Measurements from ENCODE around the gene TSPAN2. TPM values are rescaled to one million over a fixed set of nuclear protein-coding genes. Genes with fewer than 3 reads are reported as not detected.
"Not testable (repeated sequence)": the region's sequence is repeated elsewhere in the genome, so short reads cannot be mapped to it uniquely, and the experiment has no call there.

Gene TSPAN2
- total RNA-seq, 2 experiments from 2014 or later, result 2.5 to 2.7 TPM

DNA sequence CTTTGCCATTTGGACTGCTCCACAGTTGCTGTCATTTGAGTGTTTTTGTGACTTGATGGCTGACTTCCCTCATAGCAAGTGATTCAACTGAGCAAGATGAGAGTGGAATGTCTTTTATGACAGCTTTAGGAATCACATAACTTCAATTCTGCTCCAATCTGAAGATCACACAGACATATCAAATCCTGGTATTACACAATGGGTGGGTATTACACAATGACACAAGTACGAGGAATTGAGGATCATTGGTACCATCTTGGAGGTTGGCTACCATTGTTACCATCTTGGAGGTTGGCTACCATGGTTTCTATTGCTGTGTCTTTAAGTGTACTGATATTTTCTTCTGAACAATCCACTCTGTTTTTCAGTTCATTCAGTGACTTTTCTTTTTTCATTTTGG, 68.2 kb downstream of the TSPAN2 start:
- Mint-ChIP-seq H3K9me3 (no peaks in the 10 kb centered on the region), H3K36me3 (no peaks in the 10 kb centered on the region), H3K4me1 (ENCODE audit: low read depth) (no peaks in the 10 kb centered on the region), H3K27ac (no peak overlapping the region), H3K4me3 (no peak overlapping the region), H3K27me3 (peaks cover 12% of the 10 kb centered on the region)
- intact Hi-C loops (cut with micrococcal nuclease), result no loop called here
- no peak for DNase-seq
- ChIA-PET POLR2A (no interaction called here), CTCF (no interaction called here)

DNA sequence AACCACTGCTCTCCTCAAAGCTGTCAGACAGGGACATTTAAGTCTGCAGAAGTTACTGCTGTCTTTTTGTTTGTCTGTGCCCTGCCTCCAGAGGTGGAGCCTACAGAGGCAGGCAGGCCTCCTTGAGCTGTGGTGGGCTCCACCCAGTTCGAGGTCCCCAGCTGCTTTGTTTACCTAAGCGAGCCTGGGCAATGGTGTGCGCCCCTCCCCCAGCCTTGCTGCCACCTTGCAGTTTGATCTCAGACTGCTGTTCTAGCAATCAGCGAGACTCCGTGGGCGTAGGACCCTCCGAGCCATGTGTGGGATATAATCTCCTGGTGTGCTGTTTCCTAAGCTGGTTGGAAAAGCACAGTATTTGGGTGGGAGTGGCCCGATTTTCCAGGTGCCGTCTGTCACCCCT, 69.8 kb downstream of the TSPAN2 start:
- H3K36me3 Mint-ChIP-seq; H3K4me3 Mint-ChIP-seq; H3K9me3 Mint-ChIP-seq; intact Hi-C loops (cut with micrococcal nuclease); CTCF ChIA-PET; H3K4me1 Mint-ChIP-seq (ENCODE audit: low read depth); DNase-seq; POLR2A ChIA-PET; H3K27ac Mint-ChIP-seq: not testable (repeated sequence)
- peaks cover 12% of the 10 kb centered on the region for H3K27me3 Mint-ChIP-seq

DNA sequence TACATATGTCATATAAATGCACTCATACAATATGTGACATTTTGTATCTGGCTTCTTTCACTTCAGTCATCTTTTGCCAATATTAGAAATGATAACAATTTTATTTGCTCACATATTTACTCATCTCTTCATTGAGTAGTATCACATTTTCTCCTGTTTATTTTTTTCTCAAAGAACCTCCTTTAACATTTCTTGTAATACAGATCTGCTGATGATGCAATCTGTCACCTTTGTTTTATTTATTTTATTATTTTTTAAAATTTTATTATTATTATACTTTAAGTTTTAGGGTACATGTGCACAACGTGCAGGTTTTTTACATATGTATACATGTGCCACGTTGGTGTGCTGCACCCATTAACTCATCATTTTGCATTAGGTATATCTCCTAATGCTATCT, 75.5 kb downstream of the TSPAN2 start:
- no peak overlapping the region for H3K27ac Mint-ChIP-seq
- H3K9me3 Mint-ChIP-seq, result no peaks in the 10 kb centered on the region
- no peaks in the 10 kb centered on the region for H3K4me1 Mint-ChIP-seq (ENCODE audit: low read depth)
- no peaks in the 10 kb centered on the region for H3K27me3 Mint-ChIP-seq
- intact Hi-C loops (cut with micrococcal nuclease), result no loop called here
- ChIA-PET POLR2A (no interaction called here), CTCF (no interaction called here)
- H3K36me3 Mint-ChIP-seq, result no peaks in the 10 kb centered on the region
- DNase-seq, result no peak
- H3K4me3 Mint-ChIP-seq, result no peak overlapping the region

DNA sequence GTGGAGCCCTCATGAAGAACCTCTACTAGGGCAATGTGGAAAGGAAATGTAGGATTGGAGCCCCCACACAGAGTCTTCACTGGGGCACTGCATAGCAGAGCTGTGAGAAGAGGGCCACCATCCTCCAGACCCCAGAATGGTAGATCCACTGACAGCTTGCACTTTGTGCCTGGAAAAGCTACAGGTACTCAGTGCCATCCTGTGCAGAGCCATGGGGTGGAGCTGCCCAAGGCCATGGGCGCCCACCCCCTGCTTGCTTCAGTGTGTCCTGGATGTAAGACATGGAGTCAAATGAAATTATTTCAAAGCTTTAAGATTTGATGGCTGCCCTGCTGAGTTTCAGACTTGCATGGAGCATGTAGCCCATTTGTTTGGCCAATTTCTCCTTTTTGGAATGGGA, 76.9 kb downstream of the TSPAN2 start:
- no peaks in the 10 kb centered on the region for H3K9me3 Mint-ChIP-seq
- CTCF ChIA-PET, result no interaction called here
- intact Hi-C loops (cut with micrococcal nuclease), result no loop called here
- no peak overlapping the region for H3K27ac Mint-ChIP-seq
- no peak for DNase-seq
- no peak overlapping the region for H3K4me3 Mint-ChIP-seq
- no peaks in the 10 kb centered on the region for H3K4me1 Mint-ChIP-seq (ENCODE audit: low read depth)
- no peaks in the 10 kb centered on the region for H3K36me3 Mint-ChIP-seq
- POLR2A ChIA-PET, result no interaction called here
- H3K27me3 Mint-ChIP-seq, result no peaks in the 10 kb centered on the region

DNA sequence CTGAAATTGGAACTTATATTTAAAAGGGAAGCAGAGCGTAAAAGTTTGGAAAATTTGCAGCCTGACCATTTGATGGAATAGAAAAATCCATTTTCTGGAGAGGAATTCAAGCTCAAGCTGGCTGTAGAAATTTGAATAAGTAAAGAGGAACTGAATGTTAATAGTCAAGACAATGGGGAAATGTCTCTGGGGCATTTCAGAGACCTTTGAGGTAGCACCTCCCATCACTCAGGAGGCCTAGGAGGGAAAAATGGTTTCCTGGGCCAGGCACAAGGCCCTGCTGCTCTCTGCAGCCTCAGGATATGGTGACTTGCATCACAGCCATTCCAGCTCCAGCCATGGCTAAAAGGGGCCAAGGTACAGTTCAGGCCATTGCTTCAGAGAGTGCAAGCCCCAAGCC, 77.3 kb downstream of the TSPAN2 start:
- no peaks in the 10 kb centered on the region for H3K27me3 Mint-ChIP-seq
- POLR2A ChIA-PET, result no interaction called here

DNA sequence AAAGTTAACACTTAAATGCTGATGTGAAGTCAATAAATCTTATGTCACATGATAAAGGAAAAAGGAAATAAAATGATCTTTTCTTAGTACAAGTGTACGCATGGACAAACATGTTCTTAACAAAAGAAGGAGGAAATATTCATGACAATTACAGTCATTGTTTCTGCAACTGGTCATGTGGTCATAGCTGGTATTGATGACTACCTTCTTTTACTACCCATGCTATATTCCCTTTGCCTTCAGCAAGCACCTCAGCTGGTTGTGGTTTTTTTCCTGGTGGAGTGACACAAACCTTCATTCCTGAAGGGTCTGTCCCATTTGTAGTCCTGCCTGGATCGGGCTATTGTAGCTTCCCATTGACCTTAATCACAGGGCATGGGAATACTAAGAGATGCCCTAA, 83.1 kb downstream of the TSPAN2 start:
- no peaks in the 10 kb centered on the region for H3K36me3 Mint-ChIP-seq
- POLR2A ChIA-PET, result no interaction called here
- intact Hi-C loops (cut with micrococcal nuclease), result no loop called here
- H3K4me3 Mint-ChIP-seq, result no peak overlapping the region
- no peak overlapping the region for H3K27ac Mint-ChIP-seq
- no peaks in the 10 kb centered on the region for H3K9me3 Mint-ChIP-seq
- CTCF ChIA-PET, result no interaction called here
- no peaks in the 10 kb centered on the region for H3K4me1 Mint-ChIP-seq (ENCODE audit: low read depth)
- no peak for DNase-seq
- H3K27me3 Mint-ChIP-seq, result peaks cover 3% of the 10 kb centered on the region

More for the DNA sequence above, 77.3 kb downstream of the TSPAN2 start:
- no peak overlapping the region for H3K27ac Mint-ChIP-seq
- H3K36me3 Mint-ChIP-seq, result no peaks in the 10 kb centered on the region
- CTCF ChIA-PET, result no interaction called here
- no peak overlapping the region for H3K4me3 Mint-ChIP-seq
- DNase-seq, result no peak
- no peaks in the 10 kb centered on the region for H3K9me3 Mint-ChIP-seq
- intact Hi-C loops (cut with micrococcal nuclease), result no loop called here
- no peaks in the 10 kb centered on the region for H3K4me1 Mint-ChIP-seq (ENCODE audit: low read depth)

Other genes starting within 250 kb of the TSPAN2 start
- gene SYCP1, start 234.6 kb downstream of the TSPAN2 start, total RNA-seq, result not detected
- not detected for gene TSHB, start 59.7 kb downstream of the TSPAN2 start, total RNA-seq
- gene NGF, start 248.7 kb upstream of the TSPAN2 start, total RNA-seq, result not detected

Data from activated CD4-positive, alpha-beta memory T cell treated with anti-CD3 and anti-CD28 coated beads for 36 hours (primary cell).